NCI-H446 treated with DMSO at 0.1 percent for 48 hours (cell line): ENCODE measurements around the gene BEAN1.

ENCODE experiments used
- DNase-seq: peaks from one replicate; lab custom pipeline; 2025; lab: John Stamatoyannopoulos, UW

The BEAN1 gene

DNA sequence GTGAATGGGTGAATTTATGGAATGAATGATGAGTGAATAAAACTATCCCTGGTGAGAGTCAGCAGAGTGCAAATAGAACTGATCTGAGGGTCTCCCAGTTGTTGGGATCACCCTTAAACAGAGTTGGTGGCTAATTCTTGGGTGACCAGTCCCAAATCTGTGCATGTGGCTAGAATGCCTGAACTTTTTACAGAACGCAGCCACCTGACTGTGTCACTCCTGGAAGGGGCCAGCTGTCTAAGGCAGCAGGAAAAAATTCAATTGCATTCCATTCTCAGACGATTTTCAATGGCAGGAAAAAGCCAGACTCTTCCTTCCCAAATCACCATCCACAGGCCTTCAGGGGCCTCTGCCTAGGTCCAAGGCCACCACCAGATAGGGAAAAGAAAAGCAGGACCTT is 43.5 kb downstream of the BEAN1 start:
- no peak for DNase-seq

DNA sequence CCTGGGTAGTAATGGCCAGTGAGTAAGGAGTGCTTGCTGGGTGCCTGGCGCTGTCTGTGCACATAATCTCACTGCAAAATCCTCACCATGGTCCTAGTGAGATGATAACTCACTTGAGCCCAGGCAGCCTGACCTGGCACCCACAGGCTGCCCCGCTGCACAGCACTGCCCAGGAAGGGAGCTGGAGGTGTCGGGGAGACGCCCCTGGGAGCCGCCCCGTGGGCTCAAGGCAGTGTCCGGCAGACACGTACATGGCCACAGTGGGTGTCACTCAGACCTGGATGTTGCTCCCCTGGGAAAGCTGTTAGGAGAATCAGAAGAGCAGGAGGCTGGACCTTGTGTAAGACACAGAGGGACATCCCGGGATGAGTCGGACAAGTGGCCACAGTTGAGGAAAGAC is 44.2 kb downstream of the BEAN1 start:
- DNase-seq = no peak

DNA sequence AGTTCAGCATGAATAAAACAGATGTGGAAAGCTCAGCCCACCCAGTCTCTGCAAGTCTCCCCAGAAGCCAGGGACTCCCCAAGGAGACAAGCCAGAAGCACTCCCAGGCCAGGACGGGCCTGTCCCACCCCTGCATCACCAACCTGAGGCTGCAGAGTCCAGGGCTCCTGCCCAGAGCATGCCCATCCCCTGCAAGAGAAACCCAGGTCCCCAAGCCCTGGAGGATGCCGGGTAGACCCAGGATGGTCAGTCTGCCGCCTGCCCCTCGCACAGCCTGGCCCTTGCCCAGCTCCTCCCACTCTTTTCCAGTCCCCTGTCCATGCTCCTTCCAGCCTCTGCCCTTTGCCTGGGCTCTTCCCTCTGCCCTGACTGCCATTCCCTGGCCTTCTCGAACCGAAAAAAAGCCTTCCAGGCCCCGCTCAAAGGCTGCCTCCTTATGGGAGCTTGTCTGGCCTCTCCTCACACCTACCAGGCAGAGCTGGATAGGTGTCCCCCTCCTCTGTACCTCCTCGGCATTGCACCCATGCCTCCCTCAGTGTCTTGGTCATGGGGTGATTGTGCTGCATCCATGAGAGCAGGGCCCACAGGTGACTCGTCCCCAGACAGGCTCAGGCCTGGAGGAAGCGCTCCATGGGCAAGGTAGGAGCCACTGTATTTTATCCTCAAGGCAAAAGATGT is 44.8 kb downstream of the BEAN1 start:
- no peak for DNase-seq

DNA sequence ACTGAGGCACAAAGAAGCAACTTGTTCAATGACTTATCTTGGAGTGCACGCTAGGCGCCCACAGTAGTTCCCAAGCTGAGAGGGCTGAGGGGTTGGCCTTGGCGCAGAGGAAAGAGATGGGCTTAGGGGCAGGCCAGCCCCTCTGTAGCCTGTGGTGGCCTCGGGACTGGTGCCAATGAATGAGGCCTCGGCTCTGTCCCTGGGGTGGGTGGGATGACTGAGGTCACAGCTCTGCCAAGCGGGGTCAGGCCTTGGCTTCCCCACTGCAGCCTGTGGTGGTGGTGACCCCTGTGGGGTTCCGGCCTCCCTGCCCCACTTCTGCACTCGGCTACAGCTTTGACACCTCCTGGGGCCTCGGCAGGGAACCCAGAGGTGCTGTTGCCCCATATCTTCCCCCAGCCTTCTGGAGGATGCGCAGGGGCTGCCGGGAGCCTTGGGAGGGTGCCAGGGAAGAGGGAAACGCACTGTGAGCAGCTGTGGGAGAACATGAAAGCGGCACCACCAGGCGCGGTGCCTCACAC is 46.0 kb downstream of the BEAN1 start:
- DNase-seq = no peak

DNA sequence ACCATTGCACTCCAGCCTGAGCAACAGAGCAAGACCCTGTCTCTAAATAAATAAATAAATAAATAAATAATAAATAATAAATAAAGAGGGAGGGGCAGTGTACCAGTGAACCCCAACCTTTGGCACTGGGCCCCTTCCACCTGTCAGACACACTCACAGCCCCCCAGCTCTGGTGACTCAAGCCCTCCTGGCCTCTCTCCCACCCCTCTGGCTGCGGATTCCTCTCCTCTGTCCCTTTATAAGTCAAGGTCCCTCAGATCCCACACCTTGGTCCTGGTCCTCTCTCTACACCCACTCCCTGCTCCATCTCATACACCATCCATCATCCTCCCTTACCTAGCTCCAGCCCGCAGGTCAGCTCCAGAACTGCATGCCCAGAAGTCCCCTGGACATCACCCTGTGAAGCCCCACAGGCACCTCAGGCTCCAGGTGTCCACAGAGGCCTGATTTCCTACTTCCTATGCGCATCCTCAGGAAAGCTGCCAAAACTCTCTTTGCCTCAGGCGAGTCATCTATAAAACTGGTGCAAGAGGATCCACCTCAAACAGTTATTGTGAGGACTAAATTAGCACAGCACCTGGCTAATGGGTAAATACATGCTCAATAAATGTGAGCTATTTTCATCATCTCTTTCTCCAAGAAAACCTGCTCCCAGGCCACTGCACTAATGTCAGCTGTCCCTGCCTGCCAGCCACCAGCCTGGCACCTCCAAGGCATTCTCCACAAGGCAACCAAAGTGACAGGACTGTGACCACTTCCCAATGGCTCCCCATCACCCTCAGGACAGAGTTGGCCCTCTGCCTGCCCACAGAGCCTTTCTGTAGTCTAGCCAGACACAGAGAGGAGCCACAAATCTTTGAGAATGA is 46.8 kb downstream of the BEAN1 start:
- DNase-seq = no peak

DNA sequence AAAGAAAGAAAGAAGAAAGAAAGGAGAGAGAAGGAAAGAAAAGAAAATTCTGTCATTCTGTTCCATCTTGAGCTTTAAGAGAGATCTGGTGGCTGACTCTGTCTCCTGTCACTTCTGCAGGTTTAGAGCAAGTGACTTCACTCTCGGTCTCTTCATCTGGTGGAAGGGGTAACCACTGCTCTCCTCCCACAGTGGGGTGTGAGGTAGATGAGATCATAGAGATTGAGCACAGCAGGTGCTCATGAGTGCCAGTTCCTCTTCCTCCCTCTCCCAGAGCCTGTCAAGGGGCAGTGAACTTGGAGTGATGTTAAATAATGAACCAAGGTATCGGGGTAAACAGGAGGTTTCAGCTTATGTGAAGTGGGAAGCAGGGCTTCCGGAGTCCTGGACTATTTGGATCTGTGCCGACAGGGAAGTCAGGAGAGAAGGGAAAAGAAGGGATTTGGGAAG is 47.7 kb downstream of the BEAN1 start:
- no peak for DNase-seq

DNA sequence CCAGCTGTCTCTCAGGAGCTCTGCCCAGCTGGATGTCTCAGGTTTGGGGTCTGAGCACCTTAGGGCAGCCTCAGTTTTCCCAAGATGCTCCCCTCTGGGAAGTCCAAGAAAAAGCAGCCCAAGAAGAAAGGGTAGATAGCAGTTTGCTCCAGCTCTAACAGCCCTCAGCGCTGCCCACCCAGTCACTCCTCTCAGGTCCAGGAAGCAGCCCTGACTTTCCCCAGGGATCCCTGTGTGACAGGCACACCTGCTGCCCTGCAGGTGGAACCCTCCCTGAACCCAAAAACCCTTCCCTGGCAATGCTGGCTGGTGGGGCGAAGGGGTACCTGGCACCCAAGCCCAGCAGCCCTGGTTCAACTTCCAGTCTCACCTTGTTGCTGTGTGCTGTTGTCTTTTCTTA is 48.1 kb downstream of the BEAN1 start:
- no peak for DNase-seq

DNA sequence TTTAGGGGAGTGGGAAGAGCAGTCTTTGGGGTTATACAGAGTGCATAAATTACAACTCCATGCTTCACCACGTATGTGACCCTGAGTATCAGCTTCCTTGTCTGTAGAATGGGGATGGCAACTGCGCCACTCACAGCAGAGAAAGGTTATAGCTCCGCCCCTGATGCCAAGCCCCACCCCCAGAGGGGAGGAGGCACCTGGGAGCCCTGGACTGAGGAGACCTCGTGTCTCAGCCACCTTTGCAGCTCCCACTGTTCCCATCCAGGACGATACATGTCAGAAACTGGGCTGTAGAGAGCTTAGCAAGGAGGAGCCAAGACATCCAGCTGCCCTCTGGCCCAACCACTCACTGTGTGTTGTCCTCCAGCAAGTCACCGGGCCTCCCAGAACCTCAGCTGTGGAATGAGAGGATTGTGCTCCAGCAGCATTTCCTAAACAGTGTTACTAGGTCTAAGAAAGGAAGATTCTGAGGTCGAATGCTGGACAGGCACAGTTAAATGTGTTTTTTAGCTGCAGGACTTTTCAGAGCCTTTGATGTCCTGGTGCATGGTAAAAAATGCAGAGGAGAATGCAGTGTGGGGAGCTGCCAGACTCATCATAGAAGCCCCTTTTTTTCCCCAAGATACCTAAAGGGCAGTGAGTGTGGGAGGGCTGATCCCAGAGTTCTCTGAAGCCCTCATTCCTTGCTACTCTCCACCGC is 49.4 kb downstream of the BEAN1 start:
- no peak for DNase-seq

DNA sequence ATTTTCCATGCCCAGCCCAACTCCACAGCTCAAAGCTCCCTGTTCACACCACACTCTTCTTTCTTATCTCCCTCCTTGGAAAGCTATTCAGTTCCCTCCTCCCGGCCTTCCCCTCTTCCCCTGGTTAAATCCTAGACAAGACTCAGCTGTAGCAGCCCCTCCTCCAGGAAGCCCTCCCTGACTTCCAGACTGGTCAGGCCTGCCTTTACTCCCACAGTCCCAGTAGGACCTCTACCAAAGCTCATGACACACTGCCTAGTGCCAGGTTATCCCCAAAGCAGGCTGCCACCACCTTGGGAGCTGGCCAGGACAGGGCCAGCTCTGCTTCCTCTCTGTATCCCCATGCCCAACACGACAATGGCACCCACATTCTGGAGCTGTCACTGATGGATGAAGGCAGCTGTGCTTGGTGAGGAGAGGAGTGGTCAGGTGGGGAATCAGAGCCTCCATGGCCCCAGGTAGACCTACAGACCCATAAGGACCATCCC is 50.0 kb downstream of the BEAN1 start:
- no peak for DNase-seq

DNA sequence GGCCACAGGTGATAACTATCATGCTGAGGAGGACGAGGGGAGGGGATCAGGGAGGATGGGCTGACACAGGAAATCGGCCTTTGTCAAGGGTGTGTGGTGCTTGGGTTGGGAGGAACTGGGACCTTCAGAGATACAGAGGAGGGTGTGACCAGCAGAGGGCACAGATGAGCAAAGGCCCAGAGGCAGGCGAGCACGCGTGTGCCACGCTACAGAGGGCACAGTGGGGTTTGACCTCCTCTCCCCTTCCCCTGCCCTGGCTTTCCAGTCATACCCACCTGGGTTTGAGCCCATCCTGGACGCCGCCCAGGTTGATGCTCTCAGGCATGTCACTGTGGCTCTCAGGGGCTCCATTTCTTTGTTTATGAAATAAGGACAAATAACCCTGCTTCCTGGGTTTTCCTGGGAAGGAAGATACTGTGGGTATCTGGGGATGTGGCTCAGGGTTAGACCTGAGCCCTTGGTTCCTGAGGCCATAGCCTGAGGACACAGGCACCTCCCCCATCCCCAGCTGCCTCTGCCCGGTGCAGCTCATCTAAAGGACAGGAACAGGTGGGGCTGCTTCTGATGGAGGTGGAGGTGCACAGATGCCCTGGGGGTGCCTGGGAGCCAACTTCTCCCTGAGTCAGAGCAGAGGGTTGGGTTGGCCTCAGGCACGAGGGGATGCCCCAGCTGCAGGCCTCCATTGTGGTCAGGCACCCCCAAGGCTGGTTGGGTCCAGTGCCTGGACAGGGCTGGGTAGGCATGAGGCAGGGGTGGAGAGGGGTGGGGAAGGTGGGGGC is 51.8 kb downstream of the BEAN1 start:
- DNase-seq = no peak

DNA sequence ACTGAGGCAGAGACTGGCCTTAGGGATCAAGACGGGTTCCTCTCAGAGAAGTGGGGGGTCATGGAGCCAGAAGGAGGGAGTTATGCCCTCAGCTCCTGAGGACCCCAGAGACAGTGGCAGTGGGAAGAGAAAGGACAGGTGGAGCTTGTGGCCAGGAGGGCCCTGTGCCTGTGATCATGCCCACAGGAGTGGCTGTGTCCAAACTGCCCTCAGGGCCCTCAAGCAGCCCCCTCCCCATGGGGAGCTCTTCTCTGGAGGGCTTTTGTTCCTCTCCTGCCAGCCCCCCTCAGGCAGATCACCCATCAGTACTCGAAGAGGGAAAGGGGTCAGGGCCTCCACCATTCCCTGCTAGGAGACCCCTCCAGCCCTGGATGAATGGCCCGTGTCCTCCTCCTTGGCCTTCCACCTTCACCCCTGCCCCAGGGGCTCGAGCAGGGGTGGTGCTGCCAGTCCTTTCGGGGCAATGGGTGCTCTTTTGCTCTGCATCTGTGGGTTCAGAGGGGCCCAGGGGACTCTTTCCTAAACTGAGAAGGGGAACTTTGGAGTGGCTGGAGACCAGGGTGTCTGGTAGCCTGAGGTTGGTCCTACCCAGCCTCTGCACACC is 52.7 kb downstream of the BEAN1 start:
- no peak for DNase-seq

DNA sequence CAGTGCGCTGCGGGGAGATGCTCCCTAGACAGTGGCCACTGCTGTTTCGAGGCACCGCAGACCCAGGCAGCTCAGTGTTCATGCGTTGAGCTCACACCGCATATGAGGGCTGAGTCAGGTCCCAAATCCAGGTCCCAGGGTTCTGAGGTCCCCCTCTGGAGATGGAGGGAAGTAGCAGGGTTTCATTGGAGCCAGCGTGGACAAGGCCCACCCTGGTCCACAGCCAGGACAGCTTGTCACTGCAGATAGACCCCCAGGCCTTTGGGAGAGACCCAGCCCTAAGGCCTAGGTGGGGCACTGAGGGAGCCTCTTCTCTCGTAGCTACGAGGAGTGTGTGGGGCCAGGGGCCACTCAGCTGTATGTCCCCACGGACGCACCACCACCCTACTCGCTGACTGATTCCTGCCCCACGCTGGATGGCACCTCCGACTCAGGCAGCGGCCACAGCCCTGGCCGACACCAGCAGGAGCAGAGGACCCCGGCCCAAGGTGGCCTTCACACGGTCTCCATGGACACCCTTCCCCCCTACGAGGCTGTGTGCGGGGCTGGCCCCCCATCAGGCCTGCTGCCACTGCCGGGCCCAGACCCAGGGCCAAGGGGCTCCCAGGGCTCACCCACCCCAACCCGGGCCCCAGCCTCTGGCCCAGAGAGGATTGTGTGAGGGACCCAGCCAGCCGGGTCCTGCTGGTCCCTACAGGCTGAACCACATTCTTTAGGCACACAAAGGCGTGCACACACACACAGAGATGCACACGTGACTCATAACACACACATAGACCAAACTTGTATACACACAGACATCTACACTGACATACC is 53.4 kb downstream of the BEAN1 start:
- no peak for DNase-seq

DNA sequence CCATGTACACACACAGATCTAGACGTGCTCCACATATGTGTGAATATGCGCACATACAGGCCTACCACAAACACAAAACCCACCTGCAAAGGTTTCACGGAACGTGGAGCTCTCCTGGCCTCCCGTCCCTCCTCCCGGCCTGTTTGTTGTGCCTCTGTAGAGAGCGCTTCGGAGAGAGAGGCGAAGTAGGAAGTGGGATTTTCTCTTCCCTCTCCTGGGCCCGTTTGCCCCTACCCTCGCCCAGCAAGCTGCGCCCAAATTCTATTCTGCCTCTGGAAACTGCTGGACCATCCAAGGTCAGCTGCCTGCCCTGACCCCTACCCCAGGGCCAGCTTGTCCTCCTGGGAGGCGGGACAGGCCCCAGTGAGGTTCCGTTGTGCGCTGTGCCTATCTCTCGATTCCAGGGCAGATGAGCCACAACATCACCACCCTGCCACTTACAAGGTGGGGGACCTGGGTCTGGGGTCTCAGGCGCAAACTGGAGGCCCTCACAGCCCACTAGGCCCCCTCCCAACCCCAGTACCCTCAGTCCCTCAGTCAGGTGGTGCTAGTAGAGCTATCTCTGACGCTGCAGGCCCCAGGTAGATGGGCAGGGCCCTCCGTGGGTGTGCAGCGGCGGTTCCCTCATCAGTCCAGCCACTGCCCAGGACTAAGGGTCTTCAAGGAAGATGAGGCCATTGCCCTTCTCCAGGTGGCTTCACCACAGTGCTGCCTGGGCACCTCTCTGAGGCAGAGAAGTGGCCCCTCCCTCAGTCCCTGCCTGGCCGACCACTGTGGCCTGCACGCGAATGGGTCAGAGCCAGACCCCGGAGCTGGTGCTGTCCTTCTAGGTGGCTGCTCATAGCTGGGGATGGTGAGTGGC is 54.2 kb downstream of the BEAN1 start:
- no peak for DNase-seq

DNA sequence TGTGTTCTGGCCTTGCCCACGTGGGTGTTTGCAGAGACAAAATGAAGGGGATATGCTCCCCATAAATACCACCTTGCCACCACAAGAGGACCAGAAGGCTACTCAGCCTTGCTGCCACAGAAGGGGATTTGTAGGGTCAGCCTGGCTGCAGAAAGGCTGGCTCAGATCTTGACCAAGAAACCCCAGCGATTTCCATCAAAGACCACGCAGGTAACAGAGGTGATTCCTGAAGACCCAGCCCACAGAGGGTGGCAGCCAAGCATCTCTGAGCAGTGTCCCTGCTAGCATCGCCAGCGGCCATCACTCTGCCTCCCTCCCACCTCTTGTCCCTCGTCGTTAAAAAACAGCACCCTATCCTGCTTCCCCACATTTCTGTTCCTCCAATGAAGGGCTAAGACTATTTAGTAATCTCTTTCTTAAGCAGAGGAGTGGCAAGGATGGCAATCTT is 54.9 kb downstream of the BEAN1 start:
- no peak for DNase-seq

DNA sequence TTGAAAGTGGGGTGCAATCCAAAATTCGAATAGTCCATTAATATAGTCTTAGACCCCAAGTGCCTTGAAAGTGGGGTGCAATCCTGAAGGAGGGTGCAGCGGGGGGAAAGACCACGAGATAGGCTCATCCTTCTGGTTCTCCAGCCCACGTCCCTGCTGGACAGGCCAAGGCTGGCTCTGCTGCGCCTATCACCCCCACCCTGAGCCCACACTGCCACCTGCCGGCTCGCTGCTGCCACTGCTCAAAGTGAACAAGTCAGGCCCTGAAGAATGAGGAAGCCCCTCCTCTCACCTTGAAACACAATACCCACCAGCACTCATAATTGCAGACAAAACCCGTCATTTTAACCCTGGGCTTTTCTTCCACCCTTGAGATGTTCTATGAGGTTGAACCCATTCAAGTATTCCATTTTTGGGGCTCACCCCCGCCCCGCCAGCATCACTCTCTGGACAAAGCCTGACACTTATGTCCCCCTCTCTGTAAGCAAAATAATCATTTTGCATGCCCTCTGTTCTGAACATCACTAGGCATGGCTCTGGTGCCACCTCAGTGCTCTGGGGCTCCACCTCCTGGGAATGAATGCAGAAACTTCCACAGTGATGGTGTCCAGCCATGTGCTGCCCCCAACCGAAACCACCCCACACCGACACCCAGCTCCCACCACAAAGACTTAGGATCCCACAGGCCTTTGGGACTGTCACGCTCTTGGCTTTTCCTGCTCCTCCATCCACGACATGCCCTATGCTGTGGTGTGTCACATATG is 56.8 kb downstream of the BEAN1 start:
- no peak for DNase-seq

DNA sequence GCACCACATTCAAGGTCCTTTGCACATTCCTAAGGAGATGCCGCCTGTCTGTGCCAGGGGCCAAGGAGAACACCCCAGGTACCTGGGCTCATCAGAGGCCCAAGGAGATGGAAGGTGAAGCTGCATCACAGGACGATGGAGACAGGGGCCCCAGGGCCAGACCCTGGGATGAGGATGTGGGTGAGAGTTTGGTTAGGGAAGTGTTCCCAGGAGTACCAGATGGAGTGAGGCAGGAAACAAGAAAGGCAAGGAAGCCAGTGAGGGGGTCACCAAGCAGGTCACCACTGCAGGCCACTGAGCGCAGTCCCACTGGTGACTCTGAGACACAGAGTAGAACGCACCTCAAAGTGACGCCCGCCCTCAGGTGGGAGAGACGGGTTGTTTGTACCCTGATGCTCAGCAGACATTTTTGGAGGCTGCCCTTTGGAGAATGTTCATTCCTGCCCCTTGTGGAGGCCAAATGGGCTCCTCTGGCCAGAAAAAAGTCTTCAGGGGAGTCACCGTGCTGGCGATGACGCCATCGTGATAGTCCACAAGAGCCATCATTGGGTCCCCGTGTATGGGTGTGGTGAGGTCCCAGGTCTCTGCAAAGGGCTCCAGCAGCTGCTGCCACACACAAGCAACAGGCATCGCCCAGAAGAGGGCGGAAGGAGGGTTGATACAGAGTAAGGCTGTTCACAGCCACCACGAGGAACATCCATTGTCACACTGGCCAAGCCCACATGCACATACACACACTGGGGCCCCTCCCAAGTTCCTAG is 57.5 kb downstream of the BEAN1 start:
- no peak for DNase-seq

DNA sequence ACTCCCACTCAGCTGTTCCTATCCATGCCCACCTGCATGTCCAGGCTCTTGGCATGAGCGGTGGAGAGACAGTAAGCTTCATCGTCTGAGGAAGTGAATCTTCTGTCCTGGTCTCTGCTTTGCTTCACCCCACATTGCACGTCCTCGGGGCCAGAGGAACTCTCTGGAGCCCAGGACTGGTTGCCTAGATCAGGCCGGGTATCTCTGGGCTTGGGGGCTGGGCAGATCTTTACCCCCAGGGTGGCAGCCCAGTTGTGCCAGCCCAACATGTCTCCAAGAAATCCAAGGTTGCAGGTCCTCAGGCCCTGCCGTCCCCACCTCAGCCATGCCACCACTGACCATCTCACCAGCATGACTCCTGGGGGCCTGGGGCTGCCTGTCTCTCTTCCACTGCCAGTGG is 58.3 kb downstream of the BEAN1 start:
- no peak for DNase-seq
